ENCODE data around the gene ETFRF1.

DNA sequence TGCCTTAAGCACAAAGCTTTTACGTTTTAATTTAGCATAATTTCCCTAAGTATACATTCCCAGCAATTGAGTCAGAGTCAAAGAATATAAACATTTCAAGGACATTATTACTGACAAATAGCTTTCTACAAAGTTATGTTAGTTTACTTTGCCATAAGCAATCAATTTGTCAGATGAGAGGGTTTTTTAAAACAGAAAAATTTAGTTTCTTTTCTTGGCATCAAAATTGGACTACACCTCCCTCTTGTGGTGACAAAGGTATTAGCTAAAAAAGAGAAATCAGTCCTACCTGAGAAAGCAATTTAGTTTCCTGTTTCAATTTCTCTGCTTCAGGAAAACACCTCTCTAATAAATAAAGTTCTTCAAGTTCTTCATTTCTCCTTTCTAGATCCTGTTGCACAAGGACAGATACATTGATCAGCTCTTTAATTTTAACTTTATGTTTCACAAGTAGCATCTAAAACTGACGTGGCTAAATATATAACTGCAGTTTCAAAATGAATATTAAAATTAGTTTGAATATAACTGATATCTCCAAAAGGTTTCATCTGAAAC is 39.9 kb upstream of the ETFRF1 start:
- TF ChIP-seq SMC3 (conservative IDR thresholded peaks at IDR 0.05; ENCODE audit: poor library complexity) (peak; percentile 64), EZH2 (IDR thresholded peaks at IDR 0.05; ENCODE audit: borderline replicate concordance, insufficient read depth, low read length, poor library complexity, severe bottlenecking) (no peak), RAD21 (conservative IDR thresholded peaks at IDR 0.05) (peak; percentile 59), POLR2AphosphoS5 (IDR thresholded peaks at IDR 0.05) (no peak), TAF1 (IDR thresholded peaks at IDR 0.05; ENCODE audit: low read depth) (no peak)
- TF ChIP-seq, protein P1, sequence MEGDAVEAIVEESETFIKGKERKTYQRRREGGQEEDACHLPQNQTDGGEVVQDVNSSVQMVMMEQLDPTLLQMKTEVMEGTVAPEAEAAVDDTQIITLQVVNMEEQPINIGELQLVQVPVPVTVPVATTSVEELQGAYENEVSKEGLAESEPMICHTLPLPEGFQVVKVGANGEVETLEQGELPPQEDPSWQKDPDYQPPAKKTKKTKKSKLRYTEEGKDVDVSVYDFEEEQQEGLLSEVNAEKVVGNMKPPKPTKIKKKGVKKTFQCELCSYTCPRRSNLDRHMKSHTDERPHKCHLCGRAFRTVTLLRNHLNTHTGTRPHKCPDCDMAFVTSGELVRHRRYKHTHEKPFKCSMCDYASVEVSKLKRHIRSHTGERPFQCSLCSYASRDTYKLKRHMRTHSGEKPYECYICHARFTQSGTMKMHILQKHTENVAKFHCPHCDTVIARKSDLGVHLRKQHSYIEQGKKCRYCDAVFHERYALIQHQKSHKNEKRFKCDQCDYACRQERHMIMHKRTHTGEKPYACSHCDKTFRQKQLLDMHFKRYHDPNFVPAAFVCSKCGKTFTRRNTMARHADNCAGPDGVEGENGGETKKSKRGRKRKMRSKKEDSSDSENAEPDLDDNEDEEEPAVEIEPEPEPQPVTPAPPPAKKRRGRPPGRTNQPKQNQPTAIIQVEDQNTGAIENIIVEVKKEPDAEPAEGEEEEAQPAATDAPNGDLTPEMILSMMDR (IDR thresholded peaks at IDR 0.05; ENCODE audit: poor library complexity, severe bottlenecking): peak; percentile 61
- TF ChIP-seq, protein P2, sequence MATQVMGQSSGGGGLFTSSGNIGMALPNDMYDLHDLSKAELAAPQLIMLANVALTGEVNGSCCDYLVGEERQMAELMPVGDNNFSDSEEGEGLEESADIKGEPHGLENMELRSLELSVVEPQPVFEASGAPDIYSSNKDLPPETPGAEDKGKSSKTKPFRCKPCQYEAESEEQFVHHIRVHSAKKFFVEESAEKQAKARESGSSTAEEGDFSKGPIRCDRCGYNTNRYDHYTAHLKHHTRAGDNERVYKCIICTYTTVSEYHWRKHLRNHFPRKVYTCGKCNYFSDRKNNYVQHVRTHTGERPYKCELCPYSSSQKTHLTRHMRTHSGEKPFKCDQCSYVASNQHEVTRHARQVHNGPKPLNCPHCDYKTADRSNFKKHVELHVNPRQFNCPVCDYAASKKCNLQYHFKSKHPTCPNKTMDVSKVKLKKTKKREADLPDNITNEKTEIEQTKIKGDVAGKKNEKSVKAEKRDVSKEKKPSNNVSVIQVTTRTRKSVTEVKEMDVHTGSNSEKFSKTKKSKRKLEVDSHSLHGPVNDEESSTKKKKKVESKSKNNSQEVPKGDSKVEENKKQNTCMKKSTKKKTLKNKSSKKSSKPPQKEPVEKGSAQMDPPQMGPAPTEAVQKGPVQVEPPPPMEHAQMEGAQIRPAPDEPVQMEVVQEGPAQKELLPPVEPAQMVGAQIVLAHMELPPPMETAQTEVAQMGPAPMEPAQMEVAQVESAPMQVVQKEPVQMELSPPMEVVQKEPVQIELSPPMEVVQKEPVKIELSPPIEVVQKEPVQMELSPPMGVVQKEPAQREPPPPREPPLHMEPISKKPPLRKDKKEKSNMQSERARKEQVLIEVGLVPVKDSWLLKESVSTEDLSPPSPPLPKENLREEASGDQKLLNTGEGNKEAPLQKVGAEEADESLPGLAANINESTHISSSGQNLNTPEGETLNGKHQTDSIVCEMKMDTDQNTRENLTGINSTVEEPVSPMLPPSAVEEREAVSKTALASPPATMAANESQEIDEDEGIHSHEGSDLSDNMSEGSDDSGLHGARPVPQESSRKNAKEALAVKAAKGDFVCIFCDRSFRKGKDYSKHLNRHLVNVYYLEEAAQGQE (IDR thresholded peaks at IDR 0.05; ENCODE audit: borderline replicate concordance): no peak

Data from neural cell (in vitro differentiated cells).